Central memory CD8-positive, alpha-beta T cell (primary cell): ENCODE data around the gene CCDC192.

Experiments used
- ATAC-seq: fragments of 150-1000 bp; cut with Tn5 transposase; replicated peaks from 2 replicates; pipeline ENCODE4 v1.10.0; 2022; ENCODE audit warnings: mild to moderate bottlenecking, moderate FRiP score, moderate number of reproducible peaks; ENCODE audit not compliant: poor library complexity, severe bottlenecking; ENCODE audit errors: extremely low read depth
- DNase-seq, 2 donors: peaks; one replicate each; pipeline ENCODE4 v3.0.0; 2021; ENCODE audit warnings: low spot score in 2 of 2
- H3K27ac Mint-ChIP-seq: one replicate; pipeline ENCODE4 v1.8.0; 2022; ENCODE audit warnings: low read depth, mild to moderate bottlenecking, moderate library complexity, mixed read lengths
- H3K27me3 Mint-ChIP-seq: one replicate; pipeline ENCODE4 v1.8.0; 2022; ENCODE audit warnings: mixed read lengths
- H3K36me3 Mint-ChIP-seq: one replicate; pipeline ENCODE4 v1.8.0; 2022; ENCODE audit warnings: mild to moderate bottlenecking, moderate library complexity, mixed read lengths; ENCODE audit not compliant: insufficient read depth
- H3K4me1 Mint-ChIP-seq: one replicate; pipeline ENCODE4 v1.8.0; 2022; ENCODE audit warnings: mixed read lengths
- H3K4me3 Mint-ChIP-seq: one replicate; pipeline ENCODE4 v1.8.0; 2022; ENCODE audit warnings: mild to moderate bottlenecking, moderate library complexity, mixed read lengths
- H3K9me3 Mint-ChIP-seq: one replicate; pipeline ENCODE4 v1.8.0; 2022; ENCODE audit warnings: mixed read lengths

Gene CCDC192

DNA sequence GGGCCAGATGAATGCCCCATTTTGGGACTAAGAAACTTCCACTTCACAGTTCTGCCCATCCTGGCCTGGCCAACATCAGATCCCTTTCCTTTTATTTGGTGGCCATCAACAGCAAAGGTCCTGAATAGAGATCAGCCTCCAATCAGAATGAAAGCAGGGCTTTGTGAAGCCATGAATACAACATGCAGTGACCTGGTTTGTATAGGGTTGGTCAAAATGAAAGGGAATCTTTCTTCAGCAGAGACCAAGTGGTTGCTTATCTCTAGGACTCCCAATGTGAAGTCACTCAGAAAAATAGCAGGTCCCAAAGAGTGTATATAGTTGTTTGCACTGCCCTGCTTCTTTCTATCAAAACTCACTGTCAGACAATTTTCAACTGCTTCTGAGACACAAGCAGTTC is 266.5 kb downstream of the CCDC192 start:
- DNase-seq (no peak), ATAC-seq (no peak)
- Mint-ChIP-seq H3K9me3 (no peaks in the 10 kb centered on the region), H3K36me3 (peaks cover 2% of the 10 kb centered on the region), H3K4me1 (no peaks in the 10 kb centered on the region), H3K27ac (no peak overlapping the region), H3K4me3 (no peak overlapping the region), H3K27me3 (no peaks in the 10 kb centered on the region)

DNA sequence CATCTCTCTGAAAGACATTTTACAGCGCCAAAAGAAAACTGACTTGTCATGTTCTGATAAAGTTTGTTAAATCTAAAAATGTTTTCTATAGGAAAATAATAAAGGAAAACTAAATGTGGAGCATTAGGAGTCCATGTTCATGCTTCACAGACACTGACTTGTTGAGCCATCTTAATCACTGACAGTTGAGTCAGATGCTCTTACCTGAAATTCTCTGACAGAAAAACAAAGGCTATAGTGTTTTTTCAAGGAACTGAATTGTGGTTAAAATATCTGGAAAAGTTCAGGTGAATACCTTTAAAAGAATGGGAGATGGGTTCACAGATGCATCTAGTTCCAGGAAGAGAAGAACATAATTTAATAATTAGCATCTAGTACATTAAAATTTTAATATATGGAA is 266.9 kb downstream of the CCDC192 start:
- no peak for ATAC-seq
- Mint-ChIP-seq H3K9me3 (no peaks in the 10 kb centered on the region), H3K4me1 (no peaks in the 10 kb centered on the region), H3K36me3 (peaks cover 2% of the 10 kb centered on the region), H3K4me3 (no peak overlapping the region), H3K27me3 (no peaks in the 10 kb centered on the region), H3K27ac (no peak overlapping the region)
- DNase-seq, result no peak

DNA sequence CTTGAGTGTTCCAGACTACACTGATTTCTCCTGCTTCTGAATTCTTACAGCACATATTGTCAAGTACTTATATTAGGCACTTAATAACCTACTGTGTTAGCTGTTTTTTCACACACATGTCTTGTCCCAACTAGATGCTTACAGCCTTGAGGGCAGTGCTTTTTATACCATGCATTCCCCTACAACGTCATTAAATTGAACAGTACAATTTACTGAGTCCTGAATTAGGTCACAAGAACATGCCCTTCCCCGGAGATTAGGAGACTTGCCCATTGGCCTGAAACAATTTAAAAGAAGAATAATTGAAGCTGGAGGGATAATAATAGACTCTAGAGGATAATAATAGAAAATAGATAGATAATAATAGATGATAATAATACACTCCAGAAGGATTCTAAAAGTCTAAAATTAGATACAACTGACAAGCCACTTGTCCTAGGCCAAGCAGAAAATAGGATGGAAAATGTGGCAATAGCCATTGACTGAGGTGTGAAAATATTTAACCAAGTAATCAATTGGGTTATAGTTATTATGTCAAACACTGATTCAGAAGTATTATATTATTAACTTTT is 267.7 kb downstream of the CCDC192 start:
- no peak for ATAC-seq
- no peak for DNase-seq
- H3K27ac Mint-ChIP-seq, result no peak overlapping the region
- H3K9me3 Mint-ChIP-seq, result no peaks in the 10 kb centered on the region
- H3K27me3 Mint-ChIP-seq, result no peaks in the 10 kb centered on the region
- no peaks in the 10 kb centered on the region for H3K4me1 Mint-ChIP-seq
- H3K36me3 Mint-ChIP-seq, result peaks cover 2% of the 10 kb centered on the region
- H3K4me3 Mint-ChIP-seq, result no peak overlapping the region

DNA sequence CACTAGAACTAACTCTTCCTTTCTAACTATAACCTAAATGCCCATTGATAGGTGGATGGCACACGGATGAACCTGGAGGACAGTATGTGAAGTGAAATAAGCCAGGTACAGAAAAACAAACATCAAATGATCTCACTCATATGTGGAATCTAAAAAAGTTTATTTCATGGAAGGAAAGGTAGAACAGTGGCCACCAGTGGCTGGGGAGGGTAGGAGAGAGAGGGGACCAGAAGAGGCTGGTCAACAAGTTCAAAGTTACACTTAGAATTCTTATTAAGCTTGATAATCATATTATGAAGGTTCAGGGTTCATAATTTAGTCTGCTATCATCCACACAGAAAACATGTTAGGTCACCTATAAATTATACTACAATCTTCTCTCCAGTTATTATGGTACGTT is 272.8 kb downstream of the CCDC192 start:
- ATAC-seq, result no peak
- H3K27ac Mint-ChIP-seq, result no peak overlapping the region

DNA sequence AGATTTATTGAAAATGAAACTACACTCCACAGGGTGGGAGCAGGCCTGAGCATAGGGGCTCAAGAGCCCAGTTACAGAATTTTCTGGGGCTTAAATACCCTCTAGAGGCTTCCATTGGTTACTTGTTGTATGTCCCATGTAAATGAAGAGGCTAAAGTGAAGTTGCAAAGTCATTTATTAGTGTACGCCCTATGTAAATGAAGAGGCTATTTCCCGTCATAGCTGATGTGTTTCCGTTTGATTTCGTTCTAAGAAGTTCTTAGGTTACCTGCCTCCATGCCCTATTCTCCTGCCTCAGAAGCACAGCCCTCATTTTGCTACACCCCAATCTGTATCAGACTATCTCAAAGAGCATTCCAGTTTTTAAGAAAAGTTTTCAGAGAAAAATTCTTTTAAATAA is 273.3 kb downstream of the CCDC192 start:
- Mint-ChIP-seq H3K4me1 (no peaks in the 10 kb centered on the region), H3K27me3 (no peaks in the 10 kb centered on the region), H3K9me3 (no peaks in the 10 kb centered on the region), H3K4me3 (no peak overlapping the region), H3K36me3 (peaks cover 3% of the 10 kb centered on the region), H3K27ac (no peak overlapping the region)
- DNase-seq (no peak), ATAC-seq (no peak)

More for the DNA sequence above, 272.8 kb downstream of the CCDC192 start:
- H3K4me3 Mint-ChIP-seq, result no peak overlapping the region
- H3K4me1 Mint-ChIP-seq, result no peaks in the 10 kb centered on the region
- DNase-seq, result no peak
- peaks cover 3% of the 10 kb centered on the region for H3K36me3 Mint-ChIP-seq
- no peaks in the 10 kb centered on the region for H3K9me3 Mint-ChIP-seq
- H3K27me3 Mint-ChIP-seq, result no peaks in the 10 kb centered on the region

DNA sequence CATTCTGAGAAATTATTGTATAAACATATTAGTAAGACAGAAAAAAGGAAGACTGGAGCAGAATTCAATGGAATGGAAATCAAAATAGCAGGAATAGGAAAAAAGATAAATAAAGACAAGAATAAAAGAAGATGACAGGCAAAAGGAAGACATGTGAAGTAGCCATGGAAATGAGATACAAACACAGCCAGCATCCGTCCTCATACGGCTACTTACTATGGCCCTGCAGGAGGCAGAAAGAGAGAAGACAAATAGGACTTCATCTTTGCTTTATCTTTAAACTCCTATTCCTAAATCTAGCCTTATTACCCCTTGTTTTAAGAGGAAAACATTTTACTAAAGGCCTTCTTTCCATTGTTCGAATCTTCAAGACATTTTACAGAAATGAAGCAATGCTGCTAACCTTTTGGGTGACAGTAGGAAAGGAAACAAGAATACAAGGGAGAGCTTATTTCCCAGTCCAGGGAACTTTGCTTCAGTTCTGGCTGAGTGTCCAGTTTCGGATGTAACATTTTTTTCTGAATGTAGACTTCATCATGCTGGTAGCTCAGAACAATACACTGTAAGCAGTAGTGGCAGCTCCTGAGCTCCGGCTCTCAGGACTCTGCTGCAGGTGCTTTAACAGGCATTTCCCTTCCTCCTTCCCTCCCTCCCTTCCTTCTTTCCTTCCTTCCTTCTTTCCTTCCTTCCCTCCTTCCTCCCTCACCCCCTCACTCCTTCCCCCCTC is 274.0 kb downstream of the CCDC192 start:
- no peak overlapping the region for H3K27ac Mint-ChIP-seq
- ATAC-seq (no peak), DNase-seq (no peak)
- H3K4me1 Mint-ChIP-seq, result no peaks in the 10 kb centered on the region
- H3K9me3 Mint-ChIP-seq, result no peaks in the 10 kb centered on the region
- H3K27me3 Mint-ChIP-seq, result no peaks in the 10 kb centered on the region
- no peak overlapping the region for H3K4me3 Mint-ChIP-seq
- peaks cover 3% of the 10 kb centered on the region for H3K36me3 Mint-ChIP-seq

DNA sequence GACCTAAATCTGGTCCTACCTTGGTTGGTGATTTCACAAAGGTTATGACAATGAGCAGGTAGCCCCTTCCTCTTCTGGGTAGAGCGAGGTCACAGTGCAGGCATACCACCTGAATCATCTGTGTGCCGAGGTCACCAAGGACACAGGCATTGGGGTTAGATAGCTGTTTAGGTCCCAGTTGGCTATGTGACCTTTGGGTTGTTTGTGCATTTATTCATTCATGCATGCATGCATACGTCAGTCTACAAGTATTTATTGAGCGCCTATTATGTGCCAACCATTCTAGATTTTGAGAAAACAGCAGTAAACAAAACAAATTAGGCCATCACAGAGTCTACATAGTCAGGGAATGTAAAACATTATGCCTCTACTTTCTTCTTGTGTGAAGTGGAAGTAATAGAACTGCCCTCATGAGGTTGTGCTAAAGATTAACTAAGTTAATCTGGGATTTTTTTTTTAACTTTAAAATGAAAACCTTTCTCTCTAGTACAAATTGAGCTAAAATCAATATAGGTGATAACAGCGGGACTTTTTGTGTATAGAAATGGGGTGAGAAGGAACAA is 275.6 kb downstream of the CCDC192 start:
- DNase-seq, result no peak
- H3K4me1 Mint-ChIP-seq, result no peaks in the 10 kb centered on the region
- no peak for ATAC-seq
- peaks cover 2% of the 10 kb centered on the region for H3K36me3 Mint-ChIP-seq
- no peak overlapping the region for H3K4me3 Mint-ChIP-seq
- no peaks in the 10 kb centered on the region for H3K27me3 Mint-ChIP-seq
- no peaks in the 10 kb centered on the region for H3K9me3 Mint-ChIP-seq
- no peak overlapping the region for H3K27ac Mint-ChIP-seq

DNA sequence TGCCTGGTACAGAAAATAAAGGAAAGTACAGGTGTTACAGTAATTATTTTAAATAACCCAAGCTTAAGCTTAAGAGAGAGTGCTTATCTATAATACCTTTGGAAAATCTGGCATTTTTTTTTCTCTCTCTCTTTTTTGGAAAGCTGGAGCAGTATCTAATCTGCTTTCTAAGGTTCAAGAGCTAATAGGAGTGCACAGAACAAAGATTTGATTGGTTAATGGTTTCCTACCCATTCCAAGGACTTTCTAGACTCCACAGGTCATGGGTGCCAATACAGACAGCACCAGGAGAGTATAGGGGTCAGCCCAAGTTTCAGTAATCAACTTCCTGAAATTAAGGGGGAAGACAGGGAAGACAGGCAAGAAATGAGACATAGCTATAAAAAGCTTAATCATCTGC is 276.3 kb downstream of the CCDC192 start:
- Mint-ChIP-seq H3K4me1 (no peaks in the 10 kb centered on the region), H3K27ac (no peak overlapping the region), H3K4me3 (no peak overlapping the region), H3K27me3 (no peaks in the 10 kb centered on the region), H3K36me3 (peaks cover 2% of the 10 kb centered on the region), H3K9me3 (no peaks in the 10 kb centered on the region)
- ATAC-seq (no peak), DNase-seq (no peak)

DNA sequence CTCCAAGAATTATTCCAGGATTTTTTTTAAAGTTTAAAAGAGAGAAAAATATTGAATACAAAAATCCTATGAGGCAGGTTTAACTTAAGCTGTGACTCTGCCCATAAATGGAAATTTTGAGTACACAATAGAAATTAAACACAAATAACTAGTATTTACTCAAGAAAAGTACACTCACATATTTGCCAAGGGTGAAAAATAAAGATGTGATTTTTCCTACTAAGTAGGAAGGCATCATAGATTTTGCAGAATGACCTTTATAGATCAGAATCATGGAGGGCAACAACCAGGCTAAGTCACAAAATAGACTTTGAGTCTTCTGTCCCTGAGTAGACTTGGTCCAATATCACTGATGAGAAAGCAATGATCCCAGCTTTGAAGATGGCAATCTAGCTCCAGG is 277.7 kb downstream of the CCDC192 start:
- Mint-ChIP-seq H3K27me3 (no peaks in the 10 kb centered on the region), H3K4me1 (no peaks in the 10 kb centered on the region), H3K9me3 (no peaks in the 10 kb centered on the region), H3K27ac (no peak overlapping the region), H3K4me3 (no peak overlapping the region), H3K36me3 (peaks cover 2% of the 10 kb centered on the region)
- ATAC-seq, result no peak
- no peak for DNase-seq

DNA sequence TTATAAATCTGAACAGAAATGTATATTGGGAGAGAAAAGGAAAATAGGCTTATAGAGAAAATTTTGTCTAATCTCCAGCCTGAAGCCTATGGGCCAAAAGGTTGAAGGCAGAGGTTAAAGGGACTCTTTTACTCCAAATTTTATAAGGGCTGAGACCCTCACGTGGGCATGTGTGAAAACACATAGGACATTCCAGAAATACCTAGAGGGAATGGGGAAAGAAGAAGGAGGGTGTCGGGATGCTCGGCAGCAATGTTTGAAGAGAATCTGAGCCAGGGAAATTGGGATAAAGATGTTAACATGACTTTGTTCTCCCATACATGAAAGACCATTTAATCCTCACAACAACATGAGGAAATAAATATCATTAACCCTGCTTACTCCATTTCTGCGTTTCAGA is 278.3 kb downstream of the CCDC192 start:
- no peaks in the 10 kb centered on the region for H3K27me3 Mint-ChIP-seq
- H3K9me3 Mint-ChIP-seq, result no peaks in the 10 kb centered on the region
- ATAC-seq (no peak), DNase-seq (no peak)
- H3K4me3 Mint-ChIP-seq, result no peak overlapping the region
- H3K4me1 Mint-ChIP-seq, result no peaks in the 10 kb centered on the region
- H3K36me3 Mint-ChIP-seq, result peaks cover 2% of the 10 kb centered on the region
- no peak overlapping the region for H3K27ac Mint-ChIP-seq

DNA sequence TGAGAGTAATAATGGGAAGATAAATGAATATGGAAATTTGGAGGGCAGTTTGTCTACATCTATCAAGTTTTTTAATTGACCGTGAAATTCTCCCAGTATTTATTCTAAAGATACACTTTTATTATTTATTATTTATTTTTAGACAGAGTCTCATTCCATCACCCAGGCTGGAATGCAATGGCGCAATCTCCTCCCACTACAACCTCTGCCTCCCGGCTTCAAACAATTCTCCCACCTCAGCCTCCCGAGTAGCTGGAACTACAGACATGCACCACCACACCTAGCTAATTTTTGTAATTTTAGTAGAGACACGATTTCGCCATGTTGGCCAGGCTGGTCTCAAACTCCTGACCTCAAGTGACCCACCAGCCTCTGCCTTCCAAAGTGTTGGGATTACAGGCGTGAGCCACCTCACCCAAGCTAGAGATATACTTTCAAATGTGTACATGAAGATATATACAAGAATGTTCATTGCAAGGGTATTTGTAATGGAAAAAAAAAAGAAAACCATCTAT is 282.7 kb downstream of the CCDC192 start:
- Mint-ChIP-seq H3K9me3 (no peaks in the 10 kb centered on the region), H3K27me3 (no peaks in the 10 kb centered on the region), H3K4me1 (no peaks in the 10 kb centered on the region), H3K27ac (no peak overlapping the region), H3K4me3 (no peak overlapping the region), H3K36me3 (no peaks in the 10 kb centered on the region)
- DNase-seq (no peak), ATAC-seq (no peak)

DNA sequence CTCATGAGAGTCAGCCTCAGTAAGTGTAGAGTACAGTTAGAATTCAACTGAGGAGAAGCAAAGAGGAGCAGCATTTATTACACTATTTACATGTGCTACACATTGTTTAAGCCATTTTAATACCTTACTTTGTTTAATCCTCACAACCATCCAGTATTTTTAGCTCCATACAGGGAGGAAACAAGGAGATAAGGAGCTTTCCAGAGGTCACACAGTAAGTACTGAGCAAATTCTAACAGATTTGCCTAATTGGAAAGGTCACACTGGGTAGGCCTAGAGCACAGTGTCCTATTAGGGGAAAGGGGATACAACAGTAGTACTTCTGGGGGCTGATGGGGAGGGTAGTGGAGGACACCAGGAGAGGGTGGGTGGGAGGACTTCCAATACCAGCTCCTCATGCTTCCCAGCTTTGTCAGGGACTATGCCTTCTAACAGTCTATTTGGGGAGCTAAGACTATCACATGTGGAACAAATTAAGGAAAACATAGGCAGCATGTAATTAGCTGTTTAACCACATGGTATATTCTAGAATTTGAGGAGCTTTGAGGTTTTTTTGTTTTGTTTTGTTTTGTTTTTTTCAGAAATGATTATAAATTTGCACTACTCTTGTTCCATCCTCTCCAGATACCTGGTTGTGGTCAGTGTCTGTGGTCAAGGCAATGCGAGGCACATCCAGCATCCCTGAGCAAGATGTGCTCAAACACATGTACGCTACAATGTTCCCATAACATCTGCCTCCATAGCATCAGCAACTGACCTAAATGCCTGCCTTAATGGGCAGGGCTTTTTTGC is 284.4 kb downstream of the CCDC192 start:
- ATAC-seq (no peak), DNase-seq (no peak)
- Mint-ChIP-seq H3K4me3 (no peak overlapping the region), H3K27me3 (no peaks in the 10 kb centered on the region), H3K9me3 (no peaks in the 10 kb centered on the region), H3K4me1 (no peaks in the 10 kb centered on the region), H3K36me3 (no peaks in the 10 kb centered on the region), H3K27ac (no peak overlapping the region)
